Hepatocyte (in vitro differentiated cells): ENCODE data around the gene TNNI3K.

Source experiments
- CTCF ChIP-seq: fragments of 200-600 bp; sonication (generic); IDR thresholded peaks from 2 replicates; pipeline ENCODE4 v1.5.1; 2016; ENCODE audit warnings: antibody characterized with exemption, mild to moderate bottlenecking; ENCODE audit not compliant: poor library complexity
- EZH2 ChIP-seq: fragments of 200-600 bp; sonication (generic); IDR thresholded peaks from 2 replicates; pipeline ENCODE4 v1.6.1; 2016; ENCODE audit warnings: antibody characterized with exemption, mild to moderate bottlenecking, borderline replicate concordance

- TF ChIP-seq CTCF: no peak
- TF ChIP-seq EZH2: no peak
Observed at GRCh38 chr1:74504933-74505512, 269.8 kb downstream of the TNNI3K start.
